22Rv1 (cell line): ENCODE measurements around the gene ZNF836.

Experiments
- H3K27ac ChIP-seq: fragments of 450-650 bp; 2 replicates; pipeline ENCODE4 v1.5.1; 2017
- CTCF ChIP-seq: fragments of 450-650 bp; IDR thresholded peaks from 2 replicates; pipeline ENCODE4 v1.5.1; 2017; ENCODE audit warnings: mild to moderate bottlenecking
- ZFX ChIP-seq: fragments of 450-650 bp; IDR thresholded peaks from 2 replicates; pipeline ENCODE4 v1.6.1; 2017; ENCODE audit warnings: antibody characterized with exemption, borderline replicate concordance

ZNF836 gene

GRCh38 chr19:52191951-52192350, 20.5 kb upstream of the ZNF836 start:
- no peak overlapping the region for H3K27ac ChIP-seq
- TF ChIP-seq ZFX, result no peak
- TF ChIP-seq CTCF, result no peak

- TF ChIP-seq CTCF (no peak), ZFX (no peak)
- H3K27ac ChIP-seq, result peak overlapping the region; percentile 84; the same call in 1 of the 2 replicates
These were observed 20.0 kb upstream of the ZNF836 start for GRCh38 chr19:52191389-52191788.

GRCh38 chr19:52190487-52191293, 19.3 kb upstream of the ZNF836 start:
- TF ChIP-seq ZFX (no peak), CTCF (no peak)
- H3K27ac ChIP-seq, result peak overlapping the region; percentile 84

- TF ChIP-seq ZFX (no peak), CTCF (no peak)
- peak within 1 kb of the TSS; percentile 84 for H3K27ac ChIP-seq
These were observed 18.5 kb upstream of the ZNF836 start, which contains the start of gene PPP2R1A for GRCh38 chr19:52189735-52190486. Gene PPP2R1A (plus strand): TSS chr19:52190052. CDS start chr19:52190097, 45 bp downstream.

GRCh38 chr19:52188822-52189734, 17.7 kb upstream of the ZNF836 start:
- no peak for TF ChIP-seq ZFX
- no peak; the same call in 1 of the 2 replicates for TF ChIP-seq CTCF

GRCh38 chr19:52187407-52187806, 16.0 kb upstream of the ZNF836 start:
- no peak overlapping the region for H3K27ac ChIP-seq
- TF ChIP-seq ZFX (no peak), CTCF (no peak)

More at GRCh38 chr19:52188822-52189734, 17.7 kb upstream of the ZNF836 start:
- peak overlapping the region; percentile 84 for H3K27ac ChIP-seq
